H7 (cell line): ENCODE measurements around the gene MPHOSPH8. TPM values are rescaled to one million over a fixed set of nuclear protein-coding genes. Genes with fewer than 3 reads are reported as not detected.
"Not testable (repeated sequence)": the region's sequence is repeated elsewhere in the genome, so short reads cannot be mapped to it uniquely, and the experiment has no call there.

Experiments used
- DNase-seq: peaks from one replicate; pipeline ENCODE4 v3.0.0; 2012
- H3K27me3 ChIP-seq: 2 replicates; pipeline ENCODE4 v1.6.0; 2011; ENCODE audit warnings: mild to moderate bottlenecking, low read length; ENCODE audit not compliant: control insufficient read depth, insufficient read depth
- H3K36me3 ChIP-seq: replicated peaks from 2 replicates; pipeline ENCODE4 v1.5.1; 2011; ENCODE audit warnings: low read length; ENCODE audit not compliant: control insufficient read depth, insufficient read depth
- H3K4me3 ChIP-seq: 2 replicates; pipeline ENCODE4 v1.5.1; 2011; ENCODE audit warnings: low read depth, mild to moderate bottlenecking, control low read depth, low read length, moderate library complexity; ENCODE audit not compliant: insufficient read depth
- total RNA-seq: library from RNA; depleted of rRNA; stranded (reverse); fragments of >200 nt; shearing (Covaris generic); gene quantifications from 2 replicates; pipeline ENCODE4 v1.2.3, GENCODE V29; 2014

The MPHOSPH8 gene
- total RNA-seq, 1 experiment from 2014 or later = 6.0 TPM

- DNase-seq = peak; percentile 44
- no peak overlapping the region for H3K4me3 ChIP-seq
- peaks cover 2% of the 10 kb centered on the region for H3K36me3 ChIP-seq
- H3K27me3 ChIP-seq = no peaks in the 10 kb centered on the region
These were observed 48.1 kb downstream of the MPHOSPH8 start for GRCh38 chr13:19681517-19681916.

GRCh38 chr13:19685034-19685433 is 51.6 kb downstream of the MPHOSPH8 start:
- no peaks in the 10 kb centered on the region for H3K27me3 ChIP-seq
- H3K4me3 ChIP-seq = no peak overlapping the region
- H3K36me3 ChIP-seq = no peaks in the 10 kb centered on the region
- DNase-seq = no peak

- DNase-seq = no peak
- Histone ChIP-seq H3K4me3 (no peak overlapping the region), H3K36me3 (no peaks in the 10 kb centered on the region), H3K27me3 (no peaks in the 10 kb centered on the region)
These were observed 52.0 kb downstream of the MPHOSPH8 start for GRCh38 chr13:19685437-19685836.

- H3K27me3 ChIP-seq, DNase-seq, H3K4me3 ChIP-seq, H3K36me3 ChIP-seq: not testable (repeated sequence)
These were observed 58.0 kb downstream of the MPHOSPH8 start for GRCh38 chr13:19691447-19691846.

GRCh38 chr13:19695428-19695827 is 62.0 kb downstream of the MPHOSPH8 start:
- Histone ChIP-seq H3K4me3 (no peak overlapping the region), H3K27me3 (no peaks in the 10 kb centered on the region), H3K36me3 (no peaks in the 10 kb centered on the region)
- no peak for DNase-seq

GRCh38 chr13:19695829-19696228 is 62.4 kb downstream of the MPHOSPH8 start:
- no peaks in the 10 kb centered on the region for H3K27me3 ChIP-seq
- no peaks in the 10 kb centered on the region for H3K36me3 ChIP-seq
- no peak overlapping the region for H3K4me3 ChIP-seq
- DNase-seq = peak; percentile 31

- not testable (repeated sequence) for DNase-seq, H3K36me3 ChIP-seq
These were observed 67.5 kb downstream of the MPHOSPH8 start for GRCh38 chr13:19700963-19701362.

GRCh38 chr13:19701619-19702018 is 68.2 kb downstream of the MPHOSPH8 start:
- not testable (repeated sequence) for H3K4me3 ChIP-seq, H3K27me3 ChIP-seq, H3K36me3 ChIP-seq, DNase-seq

More at GRCh38 chr13:19700963-19701362, 67.5 kb downstream of the MPHOSPH8 start:
- H3K4me3 ChIP-seq, H3K27me3 ChIP-seq: not testable (repeated sequence)

- H3K27me3 ChIP-seq, DNase-seq, H3K4me3 ChIP-seq, H3K36me3 ChIP-seq: not testable (repeated sequence)
These were observed 70.8 kb downstream of the MPHOSPH8 start for GRCh38 chr13:19704256-19704655.

GRCh38 chr13:19709039-19709438 is 75.6 kb downstream of the MPHOSPH8 start:
- not testable (repeated sequence) for H3K27me3 ChIP-seq, H3K4me3 ChIP-seq, DNase-seq

GRCh38 chr13:19709782-19710181 is 76.3 kb downstream of the MPHOSPH8 start:
- H3K36me3 ChIP-seq, DNase-seq, H3K4me3 ChIP-seq, H3K27me3 ChIP-seq: not testable (repeated sequence)

More at GRCh38 chr13:19709039-19709438, 75.6 kb downstream of the MPHOSPH8 start:
- not testable (repeated sequence) for H3K36me3 ChIP-seq

GRCh38 chr13:19713186-19713965 is 79.9 kb downstream of the MPHOSPH8 start:
- DNase-seq = no peak
- Histone ChIP-seq H3K27me3 (no peaks in the 10 kb centered on the region), H3K36me3 (no peaks in the 10 kb centered on the region), H3K4me3 (no peak overlapping the region)

GRCh38 chr13:19720039-19720438 is 86.6 kb downstream of the MPHOSPH8 start:
- H3K4me3 ChIP-seq = no peak overlapping the region
- H3K36me3 ChIP-seq = no peaks in the 10 kb centered on the region; the same call in 1 of the 2 replicates
- H3K27me3 ChIP-seq = no peaks in the 10 kb centered on the region
- no peak for DNase-seq
